ENCODE results near the gene RRBP1. TPM values are rescaled to one million over a fixed set of nuclear protein-coding genes. Genes with fewer than 3 reads are reported as not detected.

RRBP1 gene
- total and polyA plus RNA-seq, 4 donors = 75.4 to 202 (median 130) TPM

DNA sequence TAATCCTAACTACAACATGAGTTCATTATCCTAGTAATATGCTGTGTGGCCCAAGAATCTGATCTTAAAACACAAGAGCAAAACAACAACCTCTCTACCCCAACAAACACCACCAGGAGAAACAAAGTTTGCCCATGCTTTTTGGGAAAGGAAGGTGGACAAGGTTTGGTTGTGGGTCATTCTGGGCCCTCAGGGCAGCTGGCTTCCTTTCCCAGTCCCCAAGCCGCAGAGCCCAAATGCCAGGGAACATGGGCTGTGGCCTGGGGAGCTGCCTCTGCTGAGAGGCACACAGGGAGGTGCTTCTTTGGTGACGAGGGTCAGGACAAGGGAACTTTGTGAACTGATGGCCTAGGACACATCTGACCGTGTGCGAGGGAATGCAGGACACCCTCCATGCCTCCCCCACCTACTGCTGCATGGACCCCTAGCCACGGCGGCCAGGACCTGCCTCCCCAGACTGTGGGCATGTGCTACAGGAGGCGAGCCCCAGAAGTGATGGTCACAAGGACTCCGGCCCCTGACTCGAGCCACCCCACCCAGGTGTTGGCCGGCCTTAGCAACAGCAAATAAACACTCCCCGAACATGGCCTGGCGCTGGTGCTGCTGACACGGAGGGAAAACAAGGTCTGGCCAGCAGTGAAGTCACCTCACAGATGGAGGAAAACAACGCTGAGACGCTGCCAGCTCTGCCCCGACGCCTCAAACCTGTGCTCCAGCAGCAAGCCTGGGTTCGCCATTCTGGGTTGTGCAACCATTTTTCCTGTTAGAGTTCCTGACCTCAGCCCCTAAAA lies 55.6 kb downstream of the RRBP1 start:
- TF ChIP-seq CTCF (IDR thresholded peaks at IDR 0.05; ENCODE audit: low read depth, low read length, missing input control) = no peak
- TF ChIP-seq HNF4A (conservative IDR thresholded peaks at IDR 0.05) = peak in 1 of 2 donors; percentile 6
- no peak for TF ChIP-seq HNF4G (IDR thresholded peaks at IDR 0.05)
- TF ChIP-seq NR2F2 (IDR thresholded peaks at IDR 0.05) = no peak
- no peak for TF ChIP-seq GABPA (IDR thresholded peaks at IDR 0.05 in 1 of 2, conservative IDR thresholded peaks at IDR 0.05 in 1 of 2)
- no peak for TF ChIP-seq EGR1 (IDR thresholded peaks at IDR 0.05; ENCODE audit: low read depth in 2 of 2)
- no peak for TF ChIP-seq FOXA1 (IDR thresholded peaks at IDR 0.05)
- TF ChIP-seq MAX (IDR thresholded peaks at IDR 0.05) = no peak
- no peak for TF ChIP-seq FOXA2 (IDR thresholded peaks at IDR 0.05)
- no peak for TF ChIP-seq ATF3 (IDR thresholded peaks at IDR 0.05)
- no peak for TF ChIP-seq TAF1 (conservative IDR thresholded peaks at IDR 0.05)
- TF ChIP-seq RXRA (IDR thresholded peaks at IDR 0.05) = peak; percentile 29 to 55
- TF ChIP-seq, protein P1, sequence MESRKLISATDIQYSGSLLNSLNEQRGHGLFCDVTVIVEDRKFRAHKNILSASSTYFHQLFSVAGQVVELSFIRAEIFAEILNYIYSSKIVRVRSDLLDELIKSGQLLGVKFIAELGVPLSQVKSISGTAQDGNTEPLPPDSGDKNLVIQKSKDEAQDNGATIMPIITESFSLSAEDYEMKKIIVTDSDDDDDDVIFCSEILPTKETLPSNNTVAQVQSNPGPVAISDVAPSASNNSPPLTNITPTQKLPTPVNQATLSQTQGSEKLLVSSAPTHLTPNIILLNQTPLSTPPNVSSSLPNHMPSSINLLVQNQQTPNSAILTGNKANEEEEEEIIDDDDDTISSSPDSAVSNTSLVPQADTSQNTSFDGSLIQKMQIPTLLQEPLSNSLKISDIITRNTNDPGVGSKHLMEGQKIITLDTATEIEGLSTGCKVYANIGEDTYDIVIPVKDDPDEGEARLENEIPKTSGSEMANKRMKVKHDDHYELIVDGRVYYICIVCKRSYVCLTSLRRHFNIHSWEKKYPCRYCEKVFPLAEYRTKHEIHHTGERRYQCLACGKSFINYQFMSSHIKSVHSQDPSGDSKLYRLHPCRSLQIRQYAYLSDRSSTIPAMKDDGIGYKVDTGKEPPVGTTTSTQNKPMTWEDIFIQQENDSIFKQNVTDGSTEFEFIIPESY (IDR thresholded peaks at IDR 0.05) = no peak
- TF ChIP-seq RAD21 (IDR thresholded peaks at IDR 0.05) = peak in 1 of 2 donors; percentile 27
- TF ChIP-seq SP1 (IDR thresholded peaks at IDR 0.05) = peak; percentile 21
- peaks cover 43 to 96% (median 65%) of the 10 kb centered on the region in 4 donors for H3K36me3 ChIP-seq (ENCODE audit: control insufficient read depth in 4 of 4, insufficient read depth in 3 of 4, low read depth in 1 of 4, low read length in 3 of 4)
- no peak overlapping the region for H3K4me3 ChIP-seq (ENCODE audit: low read depth in 1 of 3, low read length in 3 of 3)
- peak overlapping the region; percentile 20 to 82 for H3K27ac ChIP-seq (ENCODE audit: low read depth in 1 of 2, low read length in 2 of 2)
- H3K9ac ChIP-seq (ENCODE audit: low read depth in 1 of 2, low read length in 2 of 2) = peak overlapping the region in 1 of 2 donors; percentile 45
- no peaks in the 10 kb centered on the region for H3K9me3 ChIP-seq (ENCODE audit: control insufficient read depth in 4 of 4, low read length in 3 of 4)
- 44% methylated on average over 18 of the region's 18 CpGs for WGBS
- no peaks in the 10 kb centered on the region for H3K27me3 ChIP-seq (ENCODE audit: control insufficient read depth in 4 of 4, insufficient read depth in 4 of 4, low read length in 3 of 4)
- H3K4me1 ChIP-seq (ENCODE audit: control insufficient read depth in 4 of 4, insufficient read depth in 4 of 4, low read length in 3 of 4) = peaks cover 0 to 33% (median 20%) of the 10 kb centered on the region in 4 donors
- no peak for DNase-seq (ENCODE audit: low spot score)

GRCh38 chr20:17625246-17626051 lies 56.6 kb downstream of the RRBP1 start:
- WGBS = 94% methylated on average over 27 of the region's 27 CpGs
- Histone ChIP-seq H3K9ac (ENCODE audit: low read depth in 1 of 2, low read length in 2 of 2) (no peak overlapping the region), H3K4me1 (ENCODE audit: control insufficient read depth in 4 of 4, insufficient read depth in 4 of 4, low read length in 3 of 4) (peaks cover 0 to 33% (median 20%) of the 10 kb centered on the region in 4 donors), H3K27ac (ENCODE audit: low read depth in 1 of 2, low read length in 2 of 2) (peak overlapping the region; percentile 20 to 82), H3K4me3 (ENCODE audit: low read depth in 1 of 3, low read length in 3 of 3) (no peak overlapping the region), H3K9me3 (ENCODE audit: control insufficient read depth in 4 of 4, low read length in 3 of 4) (no peaks in the 10 kb centered on the region), H3K36me3 (ENCODE audit: control insufficient read depth in 4 of 4, insufficient read depth in 3 of 4, low read depth in 1 of 4, low read length in 3 of 4) (peaks cover 39 to 96% (median 66%) of the 10 kb centered on the region in 4 donors), H3K27me3 (ENCODE audit: control insufficient read depth in 4 of 4, insufficient read depth in 4 of 4, low read length in 3 of 4) (no peaks in the 10 kb centered on the region)
- no peak for DNase-seq (ENCODE audit: low spot score)
- no peak for TF ChIP-seq SP1 (IDR thresholded peaks at IDR 0.05)
- TF ChIP-seq RAD21 (IDR thresholded peaks at IDR 0.05) = no peak
- no peak for TF ChIP-seq YY1 (IDR thresholded peaks at IDR 0.05)
- TF ChIP-seq, protein P1 (IDR thresholded peaks at IDR 0.05) = no peak
